ENCODE measurements around the gene SUSD3.
A peak's percentile ranks its signal among the peaks of the same experiment; 100 is the strongest.
"Not testable (repeated sequence)": the region's sequence is repeated elsewhere in the genome, so short reads cannot be mapped to it uniquely, and the experiment has no call there.

SUSD3 gene

DNA sequence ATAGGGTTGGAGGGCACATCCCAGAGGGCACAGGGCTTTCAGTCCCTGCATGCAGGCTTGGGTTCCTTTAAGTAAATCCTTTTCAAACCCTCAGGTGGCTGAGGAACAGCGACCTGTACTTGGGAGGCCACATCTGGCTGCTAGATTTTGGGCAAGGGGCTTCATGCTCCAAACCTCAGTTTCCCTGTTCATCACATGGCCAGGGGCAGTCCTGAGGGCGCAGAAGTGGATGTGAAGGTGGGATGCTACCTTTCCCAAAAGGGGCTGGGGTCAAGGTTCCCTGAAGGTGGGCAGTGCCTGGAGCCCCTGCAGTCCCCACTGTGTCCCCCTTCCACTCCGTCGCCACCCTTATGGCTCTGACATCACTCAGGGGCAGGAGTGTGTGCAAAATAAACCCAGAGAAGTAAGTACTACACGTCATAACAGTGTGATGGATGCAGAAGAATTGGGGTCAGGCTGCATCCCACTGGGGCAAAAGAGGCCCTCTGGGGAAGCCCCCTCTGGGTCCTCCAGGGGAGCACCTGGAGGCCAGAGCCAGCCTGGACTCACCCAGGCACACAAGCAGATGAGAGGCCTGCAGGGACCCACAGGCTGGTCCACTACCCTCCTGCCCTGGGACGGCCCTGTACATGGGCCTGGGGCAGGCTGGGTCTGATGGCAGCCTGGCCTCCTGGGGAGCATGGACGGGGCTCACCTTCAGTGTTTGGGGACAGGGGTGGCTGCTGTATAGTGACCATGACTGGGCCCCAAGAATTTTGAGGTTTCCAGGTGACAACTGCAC, 35.6 kb downstream of the SUSD3 start:
- DNase-seq (ENCODE audit: low spot score), result no peak

GRCh38 chr9:93094658-93095204, 36.2 kb downstream of the SUSD3 start:
- no peak for DNase-seq (ENCODE audit: low spot score)

GRCh38 chr9:93095205-93096130, 37.0 kb downstream of the SUSD3 start:
- DNase-seq (ENCODE audit: low spot score), result peak; percentile 100

DNA sequence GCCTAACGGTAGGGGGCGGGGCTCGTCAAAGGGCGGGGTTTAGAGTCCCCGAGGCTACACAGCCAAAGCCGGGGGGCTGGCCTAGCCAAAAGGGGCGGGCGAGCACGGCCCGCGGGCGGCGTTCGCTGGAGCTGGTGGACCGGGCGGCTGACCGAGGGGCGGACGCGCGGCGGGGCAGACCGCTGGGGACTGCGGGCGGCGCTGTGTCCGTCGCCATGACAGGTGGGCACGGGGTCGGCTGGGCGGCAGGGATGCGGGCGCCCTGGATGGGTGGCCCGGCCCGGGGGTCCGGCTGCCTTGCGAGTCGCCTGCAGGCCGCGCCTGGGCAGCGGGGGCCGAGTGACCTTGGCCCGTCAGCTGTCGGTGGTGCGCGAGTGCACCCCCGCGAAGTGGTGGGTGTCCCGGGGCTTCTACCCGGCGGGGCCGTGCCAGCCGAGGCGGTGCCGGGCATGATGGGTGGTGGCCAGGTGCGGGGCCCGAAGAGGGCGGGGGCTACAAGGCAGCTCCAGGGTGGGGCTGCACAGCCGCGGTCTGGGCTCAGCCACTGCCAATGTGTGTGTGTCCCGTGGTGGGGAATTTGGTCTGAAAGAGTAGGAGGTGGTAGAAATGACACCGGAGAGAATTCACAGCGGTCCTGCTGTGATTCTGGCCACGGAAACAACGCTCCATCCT, 37.8 kb downstream of the SUSD3 start, which contains the start of gene CARD19:
Gene CARD19 (plus strand): TSS at position 87 of the 672 bp plus-strand sequence. CDS start 129 bp downstream, at position 216.
- DNase-seq (ENCODE audit: low spot score), result no peak

DNA sequence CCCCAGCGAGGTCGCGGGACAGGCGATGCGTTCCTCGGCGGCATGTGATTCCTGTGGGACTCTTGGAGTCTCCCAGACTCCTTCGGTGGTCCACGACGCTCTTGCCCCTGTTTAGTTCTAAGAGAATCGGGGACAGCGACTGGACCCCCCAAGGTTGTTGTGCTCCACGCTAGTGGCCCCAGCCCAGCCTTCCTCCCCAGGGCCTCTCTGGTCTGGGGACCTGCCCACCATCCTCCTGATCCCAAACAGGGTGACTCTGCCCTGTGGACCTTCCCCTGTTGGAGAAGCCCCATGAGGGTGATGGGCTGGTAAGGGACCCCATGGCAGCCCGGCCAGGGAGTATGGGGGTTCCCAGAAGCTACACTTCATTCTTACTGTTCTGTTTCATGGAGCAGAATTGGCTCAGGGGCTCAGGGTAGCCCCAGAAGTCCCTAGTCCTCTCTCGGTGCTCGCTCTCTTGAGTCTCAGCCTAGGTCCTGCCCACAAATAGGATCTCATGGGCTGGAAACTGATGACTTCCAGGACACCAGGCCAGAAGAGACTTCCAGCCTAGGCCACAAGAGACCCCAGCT, 38.4 kb downstream of the SUSD3 start:
- no peak for DNase-seq (ENCODE audit: low spot score)

GRCh38 chr9:93097511-93098201, 39.2 kb downstream of the SUSD3 start:
- DNase-seq (ENCODE audit: low spot score), result no peak

DNA sequence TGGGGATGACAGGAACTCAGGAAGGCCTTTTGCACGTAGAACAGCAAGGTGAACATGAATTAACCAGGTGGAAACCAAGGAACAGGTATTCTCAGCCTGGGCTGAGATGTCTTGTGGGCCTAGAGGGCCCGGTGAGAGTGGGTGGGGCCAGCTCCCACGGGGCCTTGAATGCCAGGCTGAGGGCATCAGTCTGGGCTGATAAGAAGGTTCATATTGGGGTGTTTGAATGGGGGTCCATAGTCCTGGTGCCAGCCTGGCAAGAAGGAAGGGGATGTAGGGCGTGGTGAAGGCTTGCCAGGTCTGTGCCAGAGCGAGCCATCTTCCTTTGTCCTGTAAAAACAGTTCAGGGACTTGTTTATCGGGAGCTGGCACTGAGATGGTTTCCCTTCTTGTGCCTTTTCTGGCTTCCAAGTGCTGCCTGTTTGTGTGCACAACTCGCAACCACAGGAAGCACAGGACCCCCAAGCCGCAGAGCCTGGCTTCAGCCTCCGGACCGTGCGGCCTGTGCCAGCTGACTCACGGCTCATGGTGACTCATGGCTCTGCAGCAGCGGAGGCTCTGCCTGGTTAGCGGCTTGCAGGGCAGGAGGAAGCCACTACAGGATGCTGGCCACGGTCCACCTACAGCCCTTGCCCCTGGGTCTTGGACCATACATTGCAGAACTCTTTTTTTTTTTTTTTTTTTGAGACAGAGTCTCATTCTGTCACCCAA, 39.9 kb downstream of the SUSD3 start:
- DNase-seq (ENCODE audit: low spot score), result peak; percentile 80

DNA sequence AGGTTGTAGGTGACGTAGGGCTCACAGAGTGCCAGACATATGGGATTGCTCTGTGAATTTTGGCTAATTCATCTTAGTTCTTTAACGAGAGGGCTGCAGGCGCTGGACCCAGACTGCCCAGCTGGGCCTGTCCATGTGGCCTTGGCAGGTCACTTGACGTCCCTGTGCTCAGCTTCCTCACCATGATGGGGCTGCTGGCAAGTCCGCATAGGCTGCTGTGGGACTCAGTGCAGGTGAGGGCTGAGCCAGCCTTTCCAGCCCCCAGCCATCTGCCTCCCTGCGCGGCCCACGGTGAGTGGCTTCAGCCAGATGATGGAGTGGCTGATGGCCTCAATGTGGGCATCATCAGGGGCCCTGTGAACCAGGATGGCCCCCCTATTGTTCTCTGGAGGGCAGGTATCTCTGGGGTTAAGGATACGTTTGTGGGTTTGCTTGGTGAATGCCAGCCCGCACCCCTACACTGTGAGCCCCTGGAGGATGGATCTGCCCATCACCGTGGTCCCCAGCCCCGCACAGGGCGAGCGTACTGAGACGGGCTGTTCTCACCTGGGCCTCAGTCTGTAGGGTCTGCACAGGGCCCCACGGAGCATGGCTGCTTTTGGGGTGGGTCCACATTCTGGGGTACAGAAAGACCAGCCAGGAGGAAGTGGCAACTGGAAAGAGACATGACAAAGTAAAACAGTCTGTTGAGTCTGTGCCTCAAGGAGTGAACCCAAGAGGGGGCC, 41.2 kb downstream of the SUSD3 start:
- no peak for DNase-seq (ENCODE audit: low spot score)

DNA sequence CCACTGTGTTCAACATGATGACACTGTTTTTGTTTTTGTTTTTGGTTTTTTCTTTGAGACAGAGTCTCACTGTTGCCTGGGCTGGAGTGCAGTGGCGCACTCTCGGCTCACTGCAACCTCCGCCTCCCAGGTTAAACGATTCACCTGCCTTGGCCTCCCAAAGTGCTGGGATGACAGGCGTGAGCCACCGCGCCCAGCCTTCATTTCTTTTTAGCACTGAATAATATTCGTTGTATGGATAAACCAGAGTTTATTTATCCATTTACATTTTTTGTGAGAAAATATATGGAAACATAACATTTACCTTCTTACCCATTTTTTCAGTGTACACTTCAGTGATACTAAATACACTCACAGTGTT, 41.8 kb downstream of the SUSD3 start:
- DNase-seq (ENCODE audit: low spot score), result no peak

DNA sequence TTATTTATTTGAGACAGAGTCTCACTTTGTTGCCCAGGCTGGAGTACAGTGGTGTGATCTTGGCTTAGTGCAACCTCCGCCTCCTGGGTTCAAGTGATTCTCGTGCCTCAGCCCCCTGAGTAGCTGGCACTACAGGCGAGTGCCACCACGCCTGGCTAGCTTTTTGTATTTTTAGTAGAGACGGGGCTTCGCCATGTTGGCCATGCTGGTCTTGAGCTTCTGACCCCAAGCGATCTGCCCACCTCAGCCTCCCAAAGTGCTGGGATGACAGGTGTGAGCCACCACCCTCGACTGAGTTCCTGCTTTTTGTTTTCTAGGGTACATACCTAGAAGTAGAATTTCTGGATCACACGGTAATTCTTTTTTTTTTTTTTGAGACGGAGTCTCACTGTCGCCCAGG, 42.6 kb downstream of the SUSD3 start:
- DNase-seq (ENCODE audit: low spot score), result not testable (repeated sequence)

DNA sequence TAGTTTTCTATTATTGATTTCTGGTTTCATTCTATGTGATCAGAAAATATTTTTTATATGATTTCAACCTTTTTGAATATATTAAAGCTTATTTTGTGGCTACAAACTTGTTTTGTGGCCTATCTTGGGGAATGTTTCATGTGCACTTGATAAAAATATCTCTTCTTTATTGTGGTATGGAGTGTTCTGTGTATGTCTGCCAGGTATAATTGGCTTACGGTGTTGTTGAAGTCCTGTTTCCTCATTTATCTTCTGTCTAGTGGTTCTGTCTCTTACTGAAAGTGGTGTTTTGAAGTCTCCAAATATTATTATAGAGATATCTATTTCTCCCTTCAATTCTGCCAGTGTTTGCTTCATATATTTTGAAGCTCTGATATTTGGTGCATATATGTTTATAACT, 47.1 kb downstream of the SUSD3 start:
- no peak for DNase-seq (ENCODE audit: low spot score)

DNA sequence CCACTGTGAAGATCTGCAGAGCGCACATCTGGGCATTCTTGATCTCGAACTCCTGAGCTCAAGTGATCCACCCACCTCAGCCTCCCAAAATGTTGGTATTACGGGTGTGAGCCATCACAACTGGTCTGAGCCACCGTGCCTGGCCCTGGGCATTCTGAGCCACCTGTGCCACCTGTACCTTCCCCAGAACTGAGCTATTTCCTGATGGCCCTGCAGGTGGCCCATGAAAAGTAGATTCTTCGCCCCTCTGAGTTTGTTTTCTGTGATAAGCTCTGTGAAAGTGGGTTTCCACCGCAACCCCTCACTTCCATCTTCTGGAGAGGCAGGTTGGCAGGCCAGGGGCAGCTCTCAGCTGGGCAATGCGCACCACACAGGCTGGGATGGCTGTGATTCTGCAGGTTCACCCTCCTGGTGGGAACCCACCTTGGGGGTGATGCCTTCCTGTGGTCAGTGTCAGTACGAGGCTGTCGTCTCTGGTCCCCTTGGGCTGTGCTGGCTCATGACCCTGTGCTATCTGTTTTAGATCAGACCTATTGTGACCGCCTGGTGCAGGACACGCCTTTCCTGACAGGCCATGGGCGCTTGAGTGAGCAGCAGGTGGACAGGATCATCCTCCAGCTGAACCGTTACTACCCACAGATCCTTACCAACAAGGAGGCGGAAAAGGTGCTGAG, 48.8 kb downstream of the SUSD3 start:
- DNase-seq (ENCODE audit: low spot score), result no peak

DNA sequence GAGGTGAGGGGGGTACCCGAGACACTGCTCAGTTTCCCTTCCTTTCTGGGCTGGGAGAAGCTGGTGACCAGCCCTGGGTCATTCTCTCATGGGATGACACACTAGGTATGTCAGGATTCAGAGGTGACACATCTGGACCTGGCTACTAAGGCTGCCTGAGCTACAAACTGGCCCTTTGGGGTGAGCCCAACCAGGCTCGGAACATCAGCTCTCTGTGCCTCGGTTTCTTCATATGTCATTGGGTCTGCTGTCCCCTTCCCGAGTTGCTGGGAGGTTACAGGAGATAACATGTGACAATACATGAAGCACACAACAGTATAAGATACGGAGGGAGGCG, 49.3 kb downstream of the SUSD3 start:
- no peak for DNase-seq (ENCODE audit: low spot score)

- peak; percentile 87 for DNase-seq (ENCODE audit: low spot score)
Measured at GRCh38 chr9:93108291-93109041, 50.0 kb downstream of the SUSD3 start.

GRCh38 chr9:93110311-93110855, 51.9 kb downstream of the SUSD3 start:
- no peak for DNase-seq (ENCODE audit: low spot score)

GRCh38 chr9:93111001-93111370, 52.5 kb downstream of the SUSD3 start:
- no peak for DNase-seq (ENCODE audit: low spot score)

GRCh38 chr9:93111371-93112115, 53.0 kb downstream of the SUSD3 start:
- DNase-seq (ENCODE audit: low spot score), result peak; percentile 78
